Stimulated activated CD8-positive, alpha-beta memory T cell treated with anti-CD3 and anti-CD28 coated beads, Interleukin-7, amount 100 ng/mL, for 4 hours (primary cell): Measurements from ENCODE around the gene COL26A1.

Experiments
- DNase-seq, 2 donors: peaks; one replicate each; pipeline ENCODE4 v3.0.0-alpha.2; 2020; ENCODE audit warnings: low read depth in 2 of 2

Gene COL26A1

DNA sequence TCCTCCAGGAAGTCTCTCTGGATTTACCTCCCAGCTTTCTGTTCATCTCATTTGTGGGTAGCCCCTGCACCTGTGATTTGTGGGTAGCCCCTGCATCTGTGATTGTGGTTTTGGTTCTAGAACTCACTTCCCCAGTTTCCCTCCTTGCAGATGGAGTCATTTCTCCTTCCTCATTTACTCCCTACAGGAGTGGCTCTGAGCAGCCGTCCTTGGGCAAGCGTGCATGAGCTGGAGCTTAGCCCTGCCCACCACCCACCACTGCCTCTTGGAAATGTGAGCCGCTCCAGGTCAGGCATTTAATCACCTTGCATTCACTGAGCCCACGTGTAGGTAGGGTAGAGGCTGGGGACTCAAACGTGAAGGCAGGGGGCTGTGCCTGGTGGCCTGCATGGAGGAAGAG is 8.2 kb downstream of the COL26A1 start:
- DNase-seq, result no peak

DNA sequence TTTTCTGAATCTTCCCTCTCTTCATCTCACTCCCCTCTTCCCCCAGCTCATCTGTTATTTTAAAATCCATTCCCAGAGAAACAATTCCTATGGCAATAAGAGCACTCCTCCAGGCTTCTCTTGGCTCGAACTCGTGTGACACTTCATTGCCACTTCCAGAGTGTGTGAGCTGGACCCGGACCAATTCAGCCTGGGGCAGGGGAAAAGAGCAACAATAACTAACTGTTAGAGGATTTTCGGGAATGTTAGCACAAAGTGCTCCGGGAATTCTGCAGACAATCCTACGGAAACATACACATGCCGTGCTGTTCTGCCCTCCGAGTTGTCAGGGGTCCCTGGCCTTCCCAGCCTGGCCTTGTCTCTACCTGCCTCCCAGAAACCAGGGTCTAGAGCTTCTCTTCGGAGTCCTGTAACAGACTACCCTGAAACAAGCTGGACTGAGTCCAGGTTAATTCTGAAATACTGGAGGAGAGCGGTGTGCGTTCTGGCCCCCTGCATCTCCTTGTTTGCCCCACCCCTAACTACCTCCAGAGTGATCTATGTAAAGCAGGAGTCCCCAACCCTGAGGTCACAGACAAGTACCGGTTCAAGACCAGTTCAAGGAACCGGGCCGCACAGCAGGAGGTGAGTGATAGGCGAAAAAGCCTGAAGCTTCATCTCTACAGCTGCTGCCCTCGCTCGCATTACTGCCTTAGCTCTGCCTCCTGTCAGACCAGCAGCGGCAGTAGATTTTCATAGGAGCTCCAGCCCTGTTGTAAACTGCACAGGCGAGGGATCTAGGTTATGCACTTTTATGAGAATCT is 11.3 kb downstream of the COL26A1 start:
- no peak for DNase-seq

DNA sequence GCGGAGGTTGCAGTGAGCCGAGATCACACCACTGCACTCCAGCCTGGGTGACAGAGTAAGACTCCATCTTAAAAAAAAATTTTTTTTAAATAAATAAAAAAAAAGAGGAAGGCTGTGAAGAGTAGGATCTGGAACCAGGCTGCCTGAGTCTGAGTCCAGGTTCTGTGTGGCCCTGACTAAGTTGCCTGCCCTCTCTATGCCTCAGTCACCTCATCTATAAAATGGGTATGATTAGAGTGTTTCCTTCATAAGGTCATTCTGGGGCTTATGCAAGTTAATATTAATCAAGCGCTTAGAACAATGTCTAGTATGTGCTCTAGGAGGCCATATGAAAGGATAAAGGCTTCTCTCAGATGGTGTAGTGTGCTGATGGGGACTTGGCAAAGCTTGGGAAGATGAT is 12.3 kb downstream of the COL26A1 start:
- no peak for DNase-seq

DNA sequence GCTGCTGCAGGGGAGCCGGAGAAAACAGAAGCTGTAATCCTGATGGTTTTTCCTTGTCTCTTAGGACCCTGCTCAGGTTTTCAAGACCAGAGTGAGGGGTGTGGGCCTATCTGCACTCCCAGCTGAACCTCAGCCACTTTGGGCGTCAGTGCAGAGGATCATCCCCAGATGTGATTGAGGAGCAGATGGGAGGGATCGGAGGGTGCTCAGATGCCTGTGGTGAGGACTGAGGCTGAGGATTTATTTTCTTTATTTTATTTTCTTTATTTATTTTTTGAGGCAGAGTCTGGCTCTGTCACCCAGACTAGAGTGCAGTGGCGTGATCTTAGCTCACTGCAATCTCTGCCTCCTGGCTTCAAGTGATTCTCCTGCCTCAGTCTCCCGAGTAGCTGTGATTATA is 13.9 kb downstream of the COL26A1 start:
- DNase-seq, result no peak

DNA sequence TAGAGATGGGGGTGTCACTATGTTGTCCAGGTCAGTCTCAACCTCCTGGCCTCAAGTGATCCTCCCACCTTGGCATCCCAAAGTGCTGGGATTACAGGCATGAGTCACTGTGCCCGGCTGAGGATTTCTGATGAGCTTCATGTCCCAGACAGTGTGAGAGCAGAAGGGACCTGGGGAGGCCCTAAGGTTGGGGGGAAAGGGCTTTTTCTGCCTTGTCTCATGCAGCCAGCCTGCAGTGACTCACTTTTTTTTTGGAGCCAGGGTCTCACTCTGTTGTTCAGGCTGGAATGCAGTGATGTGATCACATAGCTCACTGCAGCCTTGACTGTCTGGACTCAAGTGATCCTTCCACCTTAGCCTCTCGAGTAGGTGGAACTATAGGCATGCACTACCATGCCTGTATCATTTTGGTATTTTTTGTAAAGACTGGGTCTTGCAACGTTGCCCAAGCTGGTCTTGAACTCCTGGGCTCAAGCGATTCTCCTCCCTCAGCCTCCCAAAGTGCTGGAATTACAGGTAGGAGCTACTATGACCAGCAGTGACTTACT is 14.6 kb downstream of the COL26A1 start:
- DNase-seq, result no peak

DNA sequence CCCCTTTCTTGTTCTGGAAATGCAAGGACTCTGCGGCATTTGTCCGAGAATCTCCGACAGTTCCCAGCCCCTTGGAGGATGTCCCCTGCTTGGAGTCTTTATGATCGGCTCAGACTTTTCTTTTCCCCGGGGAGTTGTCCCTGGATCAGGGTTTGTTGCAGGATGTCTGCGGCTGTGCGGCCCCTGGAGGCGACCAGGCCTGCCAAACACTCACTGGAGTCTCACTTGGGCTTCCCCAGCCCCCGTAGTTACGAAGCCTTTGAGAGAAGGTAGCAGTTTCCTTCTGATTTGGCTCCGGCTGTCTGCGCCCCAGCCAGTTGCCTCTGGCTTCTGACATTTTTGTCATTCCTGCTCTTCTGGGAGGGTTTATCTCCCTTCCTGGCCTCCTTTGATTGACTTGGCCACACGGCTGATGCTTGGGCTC is 16.1 kb downstream of the COL26A1 start:
- DNase-seq, result no peak

DNA sequence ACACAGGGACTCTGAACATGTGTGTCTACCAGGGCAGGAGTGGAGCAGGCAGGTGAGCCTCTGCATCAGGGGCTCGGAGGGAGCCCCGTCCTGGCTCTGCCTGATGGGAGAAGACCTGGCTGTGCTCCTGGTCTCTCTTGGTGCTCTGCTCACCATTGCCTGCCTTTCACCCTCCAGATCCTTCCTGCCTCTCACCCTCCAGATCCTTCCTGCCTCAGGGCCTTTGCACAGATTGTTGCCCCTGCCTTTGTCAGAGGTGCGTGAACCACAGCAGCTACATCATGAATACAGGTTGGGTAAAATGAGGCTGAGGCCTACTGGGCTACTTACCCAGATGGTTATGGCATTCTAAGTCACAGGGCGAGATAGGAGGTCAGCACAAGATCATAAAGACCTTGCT is 16.6 kb downstream of the COL26A1 start:
- DNase-seq, result no peak

DNA sequence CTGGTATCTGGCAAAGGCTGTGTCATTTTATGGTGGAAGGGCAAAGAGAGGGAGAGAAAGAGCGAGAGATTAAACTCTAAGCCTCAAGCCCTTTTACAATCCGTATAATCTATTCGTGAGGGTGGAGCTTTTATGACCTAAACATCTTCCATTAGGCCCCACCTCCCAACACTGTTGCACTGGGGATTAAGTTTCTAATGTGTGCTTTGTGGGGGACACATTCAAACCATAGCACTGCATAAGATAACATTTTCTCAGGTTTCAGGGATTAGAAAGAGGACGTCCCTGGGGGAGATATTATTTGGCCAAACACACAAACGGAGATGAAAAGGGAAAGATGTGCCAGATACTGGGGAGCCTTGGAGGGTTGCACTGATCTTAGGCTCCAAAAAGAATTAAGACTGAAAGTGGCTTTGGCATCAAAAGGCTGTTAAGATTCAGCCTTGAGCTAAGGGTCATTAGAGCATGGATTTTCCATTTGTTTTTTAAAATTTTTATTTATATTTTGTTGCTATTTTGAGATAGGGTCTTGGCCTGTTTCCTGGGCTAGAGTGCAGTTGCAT is 19.0 kb downstream of the COL26A1 start:
- DNase-seq, result no peak

DNA sequence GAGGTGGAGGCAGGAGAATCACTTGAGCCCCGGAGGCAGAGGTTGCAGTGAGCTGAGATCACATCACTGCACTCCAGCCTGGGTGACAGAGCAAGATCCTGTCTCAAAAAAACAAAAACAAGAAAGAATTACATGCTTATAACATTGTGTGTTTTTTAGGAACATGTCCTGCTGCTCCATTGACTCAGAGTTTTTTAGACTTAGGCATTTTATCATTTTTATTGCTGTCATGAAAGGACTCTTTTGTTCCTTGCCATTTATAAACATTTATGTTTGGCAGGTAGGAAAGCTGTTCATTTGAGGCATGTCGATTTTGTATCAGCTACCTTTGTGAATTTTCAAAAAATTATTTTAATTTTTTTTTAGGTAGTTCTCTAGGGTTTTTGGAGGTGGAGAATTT is 20.3 kb downstream of the COL26A1 start:
- DNase-seq, result no peak

DNA sequence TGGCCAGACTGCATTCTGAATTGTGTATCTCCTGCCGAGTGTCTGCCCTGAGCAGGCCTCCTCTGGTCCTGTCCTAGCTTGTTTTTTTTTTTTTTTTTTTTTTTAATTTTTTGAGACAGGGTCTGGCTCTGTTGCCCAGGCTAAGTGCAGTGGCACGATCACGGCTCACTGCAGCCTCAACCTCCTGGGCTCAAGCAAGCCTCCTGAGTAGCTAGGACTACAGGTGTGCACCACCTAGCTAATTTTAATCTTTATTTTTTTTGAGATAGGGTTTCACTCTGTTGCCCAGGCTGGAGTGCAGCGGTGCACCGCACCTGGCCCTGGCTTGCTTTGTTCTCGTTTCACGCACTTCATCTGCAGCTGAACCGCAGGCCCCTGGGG is 23.5 kb downstream of the COL26A1 start:
- no peak for DNase-seq

DNA sequence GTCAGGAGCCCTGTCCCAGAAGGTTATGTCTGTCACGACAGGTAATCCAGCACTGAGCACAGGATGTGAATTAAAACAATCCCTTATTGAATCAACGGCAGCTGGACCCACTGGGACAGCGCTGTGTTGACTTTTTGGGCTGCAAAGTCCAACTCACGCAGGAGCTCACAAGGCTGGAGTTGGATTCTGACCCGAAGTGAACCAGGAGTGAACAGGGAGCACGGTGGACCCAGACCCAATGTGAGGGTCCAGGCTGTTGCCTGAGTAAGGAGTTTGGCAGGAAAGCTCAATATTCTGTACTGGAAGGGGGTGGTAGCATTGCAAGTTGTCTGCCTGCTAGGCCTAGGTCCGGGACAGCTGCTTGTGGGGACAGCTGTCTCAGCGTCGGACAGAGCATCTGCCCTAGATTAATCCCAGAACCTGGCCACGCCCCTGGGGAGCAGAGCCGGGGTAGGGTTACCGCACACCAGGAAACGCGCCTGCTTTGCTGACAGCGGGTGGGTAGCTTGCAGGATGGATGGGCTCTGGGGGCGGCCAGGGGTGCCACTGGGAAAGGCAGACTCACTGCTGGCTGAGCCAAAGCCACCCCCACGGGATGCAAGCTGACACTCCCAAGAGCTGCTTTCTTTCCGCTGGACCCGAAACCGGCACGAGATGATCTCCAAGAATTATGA is 24.0 kb downstream of the COL26A1 start:
- no peak for DNase-seq

DNA sequence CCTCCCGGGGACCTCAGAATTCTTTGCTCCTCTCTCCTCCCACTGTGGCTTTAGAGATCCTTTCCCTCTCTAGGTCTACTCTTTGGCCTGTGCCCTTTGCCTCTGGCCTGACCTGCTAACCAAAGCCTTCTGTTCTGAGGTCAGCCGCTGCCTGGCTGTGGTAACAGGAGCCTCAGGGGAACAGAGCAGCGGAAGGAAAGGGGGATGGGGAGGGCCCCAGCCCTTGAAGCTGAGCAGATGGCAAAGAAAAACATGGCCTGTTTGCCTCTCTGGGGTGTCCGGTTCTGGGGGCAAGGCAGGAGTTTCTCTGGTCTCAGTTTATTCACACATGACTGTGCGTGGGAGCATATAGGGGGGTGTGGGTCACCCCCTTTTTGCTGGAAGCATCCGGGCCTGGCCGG is 28.2 kb downstream of the COL26A1 start:
- DNase-seq, result no peak

DNA sequence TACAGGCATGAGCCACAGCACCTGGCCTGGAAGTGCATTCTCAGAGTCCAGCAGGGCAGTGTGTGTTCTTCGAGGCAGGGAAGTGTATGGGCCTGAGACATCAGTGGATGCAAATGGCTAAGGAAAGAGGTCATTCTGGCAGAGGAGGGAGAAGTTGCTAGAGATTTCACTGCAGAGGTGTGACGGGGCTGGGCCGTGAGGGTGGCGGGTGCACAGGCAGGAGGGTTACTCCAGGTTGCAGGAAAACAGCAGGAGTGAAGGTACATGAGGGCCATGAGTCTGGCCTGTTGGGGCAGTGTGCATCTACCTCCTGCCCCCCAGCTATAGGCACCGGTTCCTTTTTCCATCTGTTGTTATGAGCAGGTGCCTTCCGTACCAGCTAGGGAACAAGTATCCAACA is 29.3 kb downstream of the COL26A1 start:
- no peak for DNase-seq

DNA sequence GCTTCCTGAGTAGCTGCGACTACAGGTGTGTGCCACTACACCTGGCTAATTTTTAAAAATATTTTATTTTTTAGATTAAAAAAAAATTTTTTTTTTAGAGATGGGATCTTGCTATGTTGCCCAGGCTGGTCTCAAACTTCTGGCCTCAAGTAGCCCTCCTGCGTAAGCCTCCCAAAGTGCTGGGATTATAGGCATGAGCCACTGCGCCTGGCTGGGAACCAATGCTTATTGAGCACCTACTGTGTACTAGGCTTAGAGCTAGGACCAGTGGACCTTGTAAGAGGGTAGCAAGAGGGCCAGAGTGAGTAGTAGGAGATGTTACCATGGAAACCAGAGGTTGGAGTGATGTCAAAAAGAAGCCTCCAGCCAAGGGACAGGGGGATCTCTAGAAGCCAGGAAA is 31.2 kb downstream of the COL26A1 start:
- DNase-seq, result no peak

DNA sequence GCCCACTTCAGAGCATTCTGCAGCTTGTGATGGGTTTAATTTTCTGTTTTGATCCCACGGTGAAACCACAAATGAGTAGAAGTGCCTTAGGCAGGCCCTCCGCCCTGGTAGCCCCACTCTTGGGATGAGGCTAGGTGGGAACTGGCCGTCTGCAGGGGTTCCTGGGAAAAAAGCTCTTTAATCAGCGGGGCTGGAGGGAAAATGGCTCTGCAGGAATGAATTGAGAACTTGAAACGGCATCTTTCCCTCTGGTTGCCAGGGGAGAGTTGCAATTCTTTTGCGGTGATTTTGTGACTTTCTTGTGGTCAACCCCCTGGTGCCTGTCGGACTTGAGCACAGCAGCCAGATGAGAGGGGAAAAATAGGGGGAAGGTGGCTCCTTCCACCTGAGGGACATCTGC is 32.7 kb downstream of the COL26A1 start:
- no peak for DNase-seq

DNA sequence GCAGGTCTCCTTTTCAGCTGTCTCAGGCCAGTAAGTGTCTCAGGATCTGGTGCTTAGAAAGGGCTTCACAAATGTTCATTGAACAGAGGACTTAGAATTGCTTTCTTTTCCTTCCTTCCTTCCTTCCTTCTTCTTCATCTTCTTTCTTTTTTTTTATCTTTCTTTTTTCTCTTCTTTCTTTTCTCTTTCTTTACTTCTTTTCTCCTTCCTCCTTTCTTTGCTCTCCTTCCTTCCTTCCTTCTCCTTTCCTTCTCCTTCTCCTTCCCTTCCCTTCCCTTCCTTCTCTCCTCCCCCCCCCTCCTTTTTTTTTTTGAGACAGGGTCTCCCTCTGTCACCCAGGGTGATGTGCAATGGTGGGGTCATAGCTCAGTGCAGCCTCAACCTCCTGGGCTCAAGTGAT is 34.6 kb downstream of the COL26A1 start:
- no peak for DNase-seq

DNA sequence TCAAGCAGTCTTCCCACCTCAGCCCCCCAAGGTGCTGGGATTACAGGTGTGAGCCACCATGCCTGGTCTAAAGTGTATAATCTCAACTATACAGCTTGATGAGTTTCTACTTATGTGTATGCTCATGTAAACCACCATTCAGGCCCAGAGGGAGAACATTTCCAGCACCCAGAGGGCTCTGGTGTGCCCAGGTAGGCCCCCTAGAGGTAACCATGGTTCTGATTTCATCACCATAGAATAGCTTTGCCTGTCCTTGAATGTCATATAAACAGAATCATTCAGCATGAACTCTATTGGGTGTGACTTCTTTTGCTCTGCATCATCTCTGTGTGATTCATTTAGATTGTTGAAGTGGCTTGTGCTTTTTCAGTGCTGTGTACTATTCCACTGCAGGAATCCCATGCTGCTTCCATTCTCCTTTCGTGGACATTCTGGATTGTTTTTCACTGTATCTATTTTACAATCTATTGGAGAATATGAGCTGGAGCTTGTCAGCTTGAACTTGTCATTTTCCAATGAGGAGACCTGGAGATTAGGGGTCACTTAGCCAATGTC is 35.2 kb downstream of the COL26A1 start:
- DNase-seq, result no peak

DNA sequence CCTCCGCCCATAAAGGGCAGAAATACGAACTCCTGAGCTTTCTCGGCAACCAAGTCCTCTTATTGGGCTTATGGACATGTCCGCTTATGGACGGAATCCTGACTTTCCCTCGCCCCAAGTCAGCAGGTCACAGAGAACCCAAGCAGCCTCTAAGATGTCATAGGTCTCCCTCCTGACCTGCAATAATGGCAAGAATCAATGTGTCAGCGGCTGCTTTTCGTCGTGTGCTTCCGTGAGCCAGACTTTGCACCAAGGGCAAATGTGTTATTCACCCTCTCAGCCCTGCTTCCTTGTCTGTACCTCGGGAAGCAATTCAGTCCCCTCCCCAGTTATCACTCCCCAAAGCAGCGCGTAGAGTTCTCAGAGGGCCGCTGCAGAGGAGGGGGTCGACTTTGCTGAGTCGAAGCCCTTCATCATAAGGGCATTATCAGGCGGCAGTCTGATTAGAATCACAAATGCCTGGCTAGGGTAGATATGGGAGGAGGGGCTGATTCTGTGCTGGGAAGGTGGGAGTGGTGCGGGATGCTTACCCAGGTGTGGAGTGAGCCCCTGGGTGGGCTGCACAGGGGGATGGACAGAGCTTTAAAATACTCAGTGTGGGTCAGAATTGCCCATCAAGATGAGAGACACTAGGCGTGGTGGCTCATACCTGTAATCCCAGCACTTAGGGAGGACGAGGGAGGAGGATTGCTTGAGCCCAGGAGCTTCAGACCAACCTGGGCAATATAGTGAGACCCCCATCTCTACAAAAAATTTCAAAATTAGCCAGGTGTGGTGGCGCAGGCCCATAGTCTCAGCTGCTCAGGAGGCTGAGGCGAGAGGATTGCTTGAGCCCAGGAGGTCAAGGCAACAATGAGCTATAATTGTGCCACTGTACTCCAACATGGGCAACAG is 36.0 kb downstream of the COL26A1 start:
- no peak for DNase-seq

DNA sequence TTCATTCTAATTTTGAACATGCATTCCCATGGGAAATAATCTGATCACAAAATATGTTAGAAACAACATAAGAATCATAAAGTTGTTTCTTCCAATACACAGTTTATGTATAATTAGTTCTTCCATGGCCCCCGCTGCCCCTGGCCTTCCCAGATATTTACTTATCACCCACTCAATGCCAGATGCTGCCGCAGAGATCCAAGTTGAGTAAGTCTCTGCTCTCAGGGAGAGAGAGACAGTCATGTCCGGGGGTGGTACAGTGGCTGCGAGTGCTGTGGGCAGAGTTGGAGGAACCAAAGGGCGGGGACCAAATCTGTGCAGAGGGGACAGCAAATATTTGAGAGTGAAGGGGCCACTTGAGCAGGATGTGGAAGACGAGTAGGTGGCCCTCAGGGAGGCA is 37.1 kb downstream of the COL26A1 start:
- no peak for DNase-seq

DNA sequence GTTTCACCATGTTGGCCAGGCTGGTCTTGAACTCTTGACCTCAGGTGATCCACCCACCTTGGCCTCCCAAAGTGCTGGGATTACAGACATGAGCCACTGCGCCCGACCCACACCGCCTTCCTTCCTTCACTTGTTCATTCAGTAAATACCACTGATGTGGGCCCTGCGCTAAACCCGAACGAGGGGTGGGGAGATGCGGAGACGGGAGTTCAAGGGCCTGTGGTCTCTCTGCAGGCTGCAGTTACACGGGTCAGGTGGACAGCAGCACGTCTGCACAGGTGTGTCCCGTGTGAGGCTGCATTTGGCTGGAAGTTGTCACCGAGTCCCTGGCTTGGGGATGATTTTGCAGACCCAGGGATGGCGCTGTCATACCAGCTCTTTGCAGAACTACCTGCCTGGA is 38.1 kb downstream of the COL26A1 start:
- no peak for DNase-seq

DNA sequence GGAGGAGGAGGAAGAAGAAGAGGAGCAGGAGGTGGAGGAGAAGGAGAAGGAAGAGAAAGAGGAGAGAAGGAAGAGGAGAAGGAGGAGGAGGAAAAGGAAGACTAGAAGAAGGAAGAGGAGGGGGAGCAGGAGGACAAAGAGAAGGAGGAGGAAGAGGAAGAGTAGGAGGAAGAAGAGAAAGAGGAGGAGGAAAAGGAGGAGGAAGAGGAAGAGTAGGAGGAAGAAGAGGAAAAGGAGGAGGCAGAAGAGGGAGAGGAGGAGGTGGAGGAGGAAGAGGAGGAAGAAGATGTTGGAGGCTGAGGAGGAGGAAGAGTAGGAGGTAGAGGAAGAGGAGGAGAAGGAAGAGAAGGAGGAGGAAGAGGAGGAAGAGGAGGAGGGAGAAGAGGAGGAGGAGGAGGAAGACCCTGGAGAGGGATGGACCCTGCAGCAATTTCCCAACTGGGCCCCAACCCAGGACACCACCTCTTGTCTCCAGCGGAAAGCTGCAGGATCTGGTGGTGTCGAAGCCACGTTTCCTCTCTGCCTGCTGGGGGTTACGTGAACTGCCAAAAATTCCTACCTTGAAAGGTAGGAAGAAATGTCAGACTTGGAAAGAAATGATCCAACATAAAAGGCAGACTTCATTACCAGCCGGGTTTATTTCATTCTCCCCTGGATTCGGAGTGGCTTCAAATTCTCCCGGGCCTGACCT is 38.9 kb downstream of the COL26A1 start:
- DNase-seq, result no peak
